Osteoblast (primary cell): ENCODE results near the gene CNOT6. TPM values are rescaled to one million over a fixed set of nuclear protein-coding genes. Genes with fewer than 3 reads are reported as not detected.

Source experiments
- DNase-seq: peaks from one replicate; pipeline ENCODE4 v3.0.0; 2011; ENCODE audit warnings: low spot score, mixed read lengths; ENCODE audit not compliant: insufficient read length; ENCODE audit errors: missing footprints
- H2AFZ ChIP-seq: 2 replicates; pipeline ENCODE4 v1.6.0; 2011; ENCODE audit warnings: mild to moderate bottlenecking, low read length
- H3K27ac ChIP-seq: 2 replicates; pipeline ENCODE4 v1.5.1; 2011; ENCODE audit warnings: mild to moderate bottlenecking, low read depth, low read length, moderate library complexity
- H3K27me3 ChIP-seq: 2 replicates; pipeline ENCODE4 v1.6.0; 2012; ENCODE audit warnings: mild to moderate bottlenecking, control low read depth, inconsistent platforms, low read length, moderate library complexity; ENCODE audit not compliant: insufficient read depth
- H3K36me3 ChIP-seq: 2 replicates; pipeline ENCODE4 v1.5.1; 2011; ENCODE audit warnings: mild to moderate bottlenecking, low read length, control low read depth, moderate library complexity; ENCODE audit not compliant: insufficient read depth
- H3K4me1 ChIP-seq: 2 replicates; pipeline ENCODE4 v1.5.1; 2011; ENCODE audit warnings: mild to moderate bottlenecking, low read length, control low read depth, moderate library complexity; ENCODE audit not compliant: insufficient read depth
- H3K4me2 ChIP-seq: 2 replicates; pipeline ENCODE4 v1.6.0; 2011; ENCODE audit warnings: mild to moderate bottlenecking, low read length; ENCODE audit not compliant: insufficient read depth
- H3K4me3 ChIP-seq: fragments of 200-600 bp; sonication (generic); 3 replicates; pipeline ENCODE4 v1.5.1; 2012; ENCODE audit warnings: mild to moderate bottlenecking, low read length, inconsistent platforms; ENCODE audit not compliant: insufficient read depth
- H3K79me2 ChIP-seq: 2 replicates; pipeline ENCODE4 v1.6.0; 2012; ENCODE audit warnings: mild to moderate bottlenecking, low read length, control low read depth, inconsistent platforms; ENCODE audit not compliant: insufficient read depth
- H3K9me3 ChIP-seq: 2 replicates; pipeline ENCODE4 v1.5.1; 2011; ENCODE audit warnings: low read depth, low read length, control low read depth
- H4K20me1 ChIP-seq: 2 replicates; pipeline ENCODE4 v1.6.0; 2012; ENCODE audit warnings: mild to moderate bottlenecking, low read length, control low read depth; ENCODE audit not compliant: insufficient read depth
- CTCF ChIP-seq: IDR thresholded peaks from 2 replicates; pipeline ENCODE4 v1.5.1; 2011; ENCODE audit warnings: mild to moderate bottlenecking, low read depth, low read length, moderate library complexity; ENCODE audit errors: extremely low read depth
- total RNA-seq: library from RNA; depleted of rRNA; stranded (reverse); fragments of >200 nt; gene quantifications from 2 replicates; pipeline ENCODE4 v1.2.3, GENCODE V29; 2012

CNOT6 gene
- total RNA-seq, 1 donor = 8.3 TPM

GRCh38 chr5:180535573-180535972, 41.4 kb downstream of the CNOT6 start:
- H2AFZ ChIP-seq = no peak overlapping the region
- no peaks in the 10 kb centered on the region for H3K4me1 ChIP-seq
- H3K36me3 ChIP-seq = peaks cover 4% of the 10 kb centered on the region
- no peak for DNase-seq
- H4K20me1 ChIP-seq = peaks cover 7% of the 10 kb centered on the region
- H3K4me3 ChIP-seq = no peak overlapping the region
- no peak for TF ChIP-seq CTCF
- peaks cover 54% of the 10 kb centered on the region for H3K79me2 ChIP-seq
- no peak overlapping the region for H3K4me2 ChIP-seq
- no peaks in the 10 kb centered on the region for H3K27me3 ChIP-seq
- no peak overlapping the region for H3K27ac ChIP-seq
- H3K9me3 ChIP-seq = no peaks in the 10 kb centered on the region

GRCh38 chr5:180540050-180540694, 46.0 kb downstream of the CNOT6 start:
- no peaks in the 10 kb centered on the region for H3K27me3 ChIP-seq
- no peak overlapping the region for H3K4me3 ChIP-seq
- no peak for DNase-seq
- peaks cover 4% of the 10 kb centered on the region for H4K20me1 ChIP-seq
- no peak overlapping the region for H3K4me2 ChIP-seq
- H3K4me1 ChIP-seq = no peaks in the 10 kb centered on the region
- no peaks in the 10 kb centered on the region for H3K36me3 ChIP-seq
- no peak overlapping the region for H2AFZ ChIP-seq
- peaks cover 61% of the 10 kb centered on the region for H3K79me2 ChIP-seq
- no peak overlapping the region for H3K27ac ChIP-seq
- no peaks in the 10 kb centered on the region for H3K9me3 ChIP-seq
- no peak for TF ChIP-seq CTCF

GRCh38 chr5:180541710-180542109, 47.5 kb downstream of the CNOT6 start:
- peaks cover 62% of the 10 kb centered on the region for H3K79me2 ChIP-seq
- H3K4me3 ChIP-seq = no peak overlapping the region
- peaks cover 2% of the 10 kb centered on the region for H4K20me1 ChIP-seq
- H3K9me3 ChIP-seq = no peaks in the 10 kb centered on the region
- no peaks in the 10 kb centered on the region for H3K4me1 ChIP-seq
- no peak for DNase-seq
- TF ChIP-seq CTCF = no peak
- no peak overlapping the region for H2AFZ ChIP-seq
- no peak overlapping the region for H3K27ac ChIP-seq
- no peaks in the 10 kb centered on the region for H3K27me3 ChIP-seq
- no peak overlapping the region for H3K4me2 ChIP-seq
- H3K36me3 ChIP-seq = no peaks in the 10 kb centered on the region

GRCh38 chr5:180545248-180545647, 51.1 kb downstream of the CNOT6 start:
- Histone ChIP-seq H3K4me3 (no peak overlapping the region), H3K27me3 (no peaks in the 10 kb centered on the region), H3K4me1 (no peaks in the 10 kb centered on the region), H4K20me1 (peaks cover 9% of the 10 kb centered on the region), H3K36me3 (peaks cover 6% of the 10 kb centered on the region), H3K79me2 (peaks cover 70% of the 10 kb centered on the region), H2AFZ (no peak overlapping the region), H3K27ac (no peak overlapping the region), H3K9me3 (no peaks in the 10 kb centered on the region), H3K4me2 (no peak overlapping the region)
- no peak for TF ChIP-seq CTCF
- DNase-seq = no peak
